Measurements from ENCODE around the gene SCFD1.

- TF ChIP-seq CTCF (IDR thresholded peaks at IDR 0.05) (peak in 2 of 6 experiments; percentile 14 to 39), POLR2A (IDR thresholded peaks at IDR 0.05) (no peak)
Measured at GRCh38 chr14:30610787-30611343, 11.3 kb upstream of the SCFD1 start.

Measured in esophagus squamous epithelium (tissue), 4 donors.